Spinal cord (tissue), 10 donors: ENCODE measurements around the gene ARG2. TPM values are rescaled to one million over a fixed set of nuclear protein-coding genes. Genes with fewer than 3 reads are reported as not detected.

Source experiments
- DNase-seq, 6 donors: peaks; one replicate each; pipeline versions ENCODE4 v3.0.0 to v3.0.0-alpha.2; 2013 to 2015; ENCODE audit warnings: low spot score in 6 of 6, low read depth in 4 of 6
- H3K27ac ChIP-seq: one replicate; pipeline ENCODE4 v1.5.1; 2013; ENCODE audit warnings: low read depth, low read length, control low read depth
- H3K27me3 ChIP-seq: one replicate; pipeline ENCODE4 v1.6.1; 2013; ENCODE audit warnings: low read length; ENCODE audit not compliant: control insufficient read depth, insufficient read depth
- H3K36me3 ChIP-seq: one replicate; pipeline ENCODE4 v1.6.1; 2013; ENCODE audit warnings: low read length; ENCODE audit not compliant: control insufficient read depth, insufficient read depth
- H3K4me1 ChIP-seq: one replicate; pipeline ENCODE4 v1.6.1; 2013; ENCODE audit warnings: low read length; ENCODE audit not compliant: control insufficient read depth, insufficient read depth
- H3K4me3 ChIP-seq: one replicate; pipeline ENCODE4 v1.5.1; 2013; ENCODE audit warnings: low read depth, low read length, control low read depth
- H3K9me3 ChIP-seq: one replicate; pipeline ENCODE4 v1.6.1; 2013; ENCODE audit warnings: low read length; ENCODE audit not compliant: control insufficient read depth, insufficient read depth
- WGBS: methylation state at CpG from one replicate; pipeline ENCODE4 v1.1.5; 2013; ENCODE audit warnings: missing lambda C conversion rate; ENCODE audit not compliant: insufficient coverage; 5-methylcytosine and 5-hydroxymethylcytosine counted together
- polyA plus RNA-seq, 2 donors: library from polyadenylated mRNA; unstranded; fragments of 120-200 nt; gene quantifications; one replicate each; pipeline ENCODE4 v1.2.1, GENCODE V29; 2013; ENCODE audit not compliant: insufficient read length in 2 of 2
- small RNA-seq: library from RNA; depleted of rRNA; stranded (forward); fragments of <200 nt; gene quantifications from one replicate; pipeline ENCODE3, GENCODE V24; 2014; ENCODE audit warnings: low replicate concordance
- total RNA-seq, 2 donors: library from RNA; depleted of rRNA in 1 of 2; stranded (reverse); fragments of 120-200 nt in 1 of 2; fragments of >200 nt in 1 of 2; gene quantifications; one replicate each; pipeline versions ENCODE4 v1.2.3 to v1.2.4, GENCODE V29; 2013 to 2014
- donor health status: healthy.

The ARG2 gene
- total and polyA plus RNA-seq, 4 donors: 8.4 to 31.2 (median 22.8) TPM

- 0% methylated on average over 21 of the region's 25 CpGs for WGBS
- peaks cover 4% of the 10 kb centered on the region for H3K4me1 ChIP-seq
- no peaks in the 10 kb centered on the region for H3K9me3 ChIP-seq
- peak within 1 kb of the TSS; percentile 89 for H3K4me3 ChIP-seq
- H3K27ac ChIP-seq: peak within 1 kb of the TSS; percentile 93
- peak; percentile 77 to 98 (median 86) for DNase-seq
- H3K36me3 ChIP-seq: peaks cover 8% of the 10 kb centered on the region
- no peaks in the 10 kb centered on the region for H3K27me3 ChIP-seq
Observed at GRCh38 chr14:67695394-67695949, 75.8 kb downstream of the ARG2 start, which contains the start of gene RDH11. Gene RDH11 (minus strand): TSS chr14:67695764. CDS start chr14:67695703, 61 bp downstream.

- 64% methylated on average over 3 of the region's 4 CpGs for WGBS
- H3K36me3 ChIP-seq: peaks cover 4% of the 10 kb centered on the region
Observed at GRCh38 chr14:67697006-67697405, 77.3 kb downstream of the ARG2 start.

GRCh38 chr14:67698179-67698578 lies 78.5 kb downstream of the ARG2 start:
- DNase-seq: no peak
- WGBS: no CpG with 5 or more reads among the region's 1 CpG
- Histone ChIP-seq H3K9me3 (no peaks in the 10 kb centered on the region), H3K27me3 (no peaks in the 10 kb centered on the region), H3K36me3 (no peaks in the 10 kb centered on the region), H3K27ac (no peak overlapping the region), H3K4me3 (no peak overlapping the region), H3K4me1 (peaks cover 4% of the 10 kb centered on the region)

More at GRCh38 chr14:67697006-67697405, 77.3 kb downstream of the ARG2 start:
- H3K4me1 ChIP-seq: peaks cover 4% of the 10 kb centered on the region
- no peaks in the 10 kb centered on the region for H3K9me3 ChIP-seq
- no peak for DNase-seq
- H3K4me3 ChIP-seq: no peak overlapping the region
- no peaks in the 10 kb centered on the region for H3K27me3 ChIP-seq
- no peak overlapping the region for H3K27ac ChIP-seq

Small RNA genes lying within 50 kb of the gene (small RNA-seq; reads per million reads assigned to genes)
- not detected for gene AL132640.3
- not detected for gene RF00019
- not detected for gene RNA5SP386

Other genes starting within 250 kb of the ARG2 start
- 1 to 10 TPM in 1 of 2 donors, under 1 TPM in 1; 0.77 to 1.6 TPM for gene PLEK2, start 207.8 kb upstream of the ARG2 start, total RNA-seq
- 1 to 10 TPM in 1 of 2 donors, not detected in 1; 1.0 TPM for gene PLEK2, start 207.8 kb upstream of the ARG2 start, polyA plus RNA-seq
- gene TMEM229B, start 131.2 kb upstream of the ARG2 start, total RNA-seq: 10 to 100 TPM; 13.9 to 26.9 TPM
- 10 to 100 TPM; 54.6 to 56.0 TPM for gene TMEM229B, start 131.2 kb upstream of the ARG2 start, polyA plus RNA-seq
- 10 to 100 TPM; 20.7 to 30.3 TPM for gene PLEKHH1, start 86.6 kb upstream of the ARG2 start, total RNA-seq
- gene PLEKHH1, start 86.6 kb upstream of the ARG2 start, polyA plus RNA-seq: 10 to 100 TPM; 52.9 to 81.8 TPM
- 10 to 100 TPM; 21.1 to 37.4 TPM for gene PIGH, start 19.7 kb upstream of the ARG2 start, total RNA-seq
- gene PIGH, start 19.7 kb upstream of the ARG2 start, polyA plus RNA-seq: 10 to 100 TPM; 29.7 to 36.0 TPM
- gene VTI1B, start 54.7 kb downstream of the ARG2 start, total RNA-seq: 10 to 100 TPM; 64.5 to 92.6 TPM
- 100 to 1,000 TPM; 156 to 179 TPM for gene VTI1B, start 54.7 kb downstream of the ARG2 start, polyA plus RNA-seq
- 100 to 1,000 TPM in 1 of 2 donors, 10 to 100 TPM in 1; 94.7 to 141 TPM for gene RDH11, start 75.8 kb downstream of the ARG2 start, total RNA-seq
- gene RDH11, start 75.8 kb downstream of the ARG2 start, polyA plus RNA-seq: 100 to 1,000 TPM; 144 to 150 TPM
- gene RDH12, start 82.0 kb downstream of the ARG2 start, total RNA-seq: 1 to 10 TPM in 1 of 2 donors, under 1 TPM in 1; 0.28 to 2.0 TPM
- 1 to 10 TPM; 1.1 to 1.4 TPM for gene RDH12, start 82.0 kb downstream of the ARG2 start, polyA plus RNA-seq
- 10 to 100 TPM; 16.5 to 20.3 TPM for gene ZFYVE26, start 196.7 kb downstream of the ARG2 start, total RNA-seq
- 10 to 100 TPM; 14.0 to 14.5 TPM for gene ZFYVE26, start 196.7 kb downstream of the ARG2 start, polyA plus RNA-seq
- gene RAD51B, start 199.9 kb downstream of the ARG2 start, total RNA-seq: 10 to 100 TPM; 21.2 to 28.9 TPM
- gene RAD51B, start 199.9 kb downstream of the ARG2 start, polyA plus RNA-seq: 1 to 10 TPM; 5.7 to 7.6 TPM